SU-DHL-6 (cell line): Measurements from ENCODE around the gene ETNK2.

Experiments
- H2AFZ ChIP-seq: fragments of 200-600 bp; sonication (generic); 2 replicates; pipeline ENCODE4 v1.6.1; 2014; ENCODE audit warnings: low read depth, mild to moderate bottlenecking, moderate library complexity, mixed read lengths, antibody characterized with exemption, low read length; ENCODE audit not compliant: severe bottlenecking
- H3F3A ChIP-seq: fragments of 200-600 bp; shearing (Covaris generic); 2 replicates; pipeline ENCODE4 v1.6.0; 2016; ENCODE audit warnings: antibody characterized with exemption, mild to moderate bottlenecking; ENCODE audit not compliant: insufficient read depth
- H3K27ac ChIP-seq: fragments of 200-600 bp; sonication (generic); 2 replicates; pipeline ENCODE4 v1.5.1; 2016; ENCODE audit warnings: low read depth, mild to moderate bottlenecking, low read length, moderate library complexity, mixed read lengths
- H3K27me3 ChIP-seq: fragments of 200-600 bp; sonication (generic), shearing (Covaris generic); 2 replicates; pipeline ENCODE4 v1.6.0; 2014; ENCODE audit warnings: mild to moderate bottlenecking, low read length
- H3K36me3 ChIP-seq: fragments of 200-600 bp; sonication (generic); 2 replicates; pipeline ENCODE4 v1.6.1; 2014; ENCODE audit warnings: mild to moderate bottlenecking, low read length, mixed read lengths
- H3K4me2 ChIP-seq: fragments of 300-600, 200-600 bp; shearing (Covaris generic), sonication (generic); 2 replicates; pipeline ENCODE4 v1.6.0; 2014; ENCODE audit warnings: low read length, low read depth, mild to moderate bottlenecking; ENCODE audit not compliant: poor library complexity, severe bottlenecking
- H3K4me3 ChIP-seq: fragments of 200-600 bp; sonication (generic); 2 replicates; pipeline ENCODE4 v1.5.1; 2014; ENCODE audit warnings: antibody characterized with exemption, low read length, mild to moderate bottlenecking, mixed read lengths; ENCODE audit not compliant: insufficient read depth, poor library complexity, severe bottlenecking
- H3K79me2 ChIP-seq: fragments of 200-600 bp; sonication (generic); 2 replicates; pipeline ENCODE4 v1.6.1; 2014; ENCODE audit warnings: mild to moderate bottlenecking, low read length, moderate library complexity; ENCODE audit not compliant: insufficient read depth
- H3K9ac ChIP-seq: fragments of 200-600 bp; sonication (generic); 2 replicates; pipeline ENCODE4 v1.7.0; 2014; ENCODE audit warnings: mild to moderate bottlenecking, low read length
- H3K9me2 ChIP-seq: fragments of 200-600 bp; sonication (generic); replicated peaks from 2 replicates; pipeline ENCODE4 v1.6.1; 2014; ENCODE audit warnings: low read length; ENCODE audit not compliant: insufficient read depth
- H3K9me3 ChIP-seq: fragments of 200-600 bp; sonication (generic); 2 replicates; pipeline ENCODE4 v1.6.1; 2014; ENCODE audit warnings: low read length, mixed read lengths; ENCODE audit not compliant: insufficient read depth
- H4K20me1 ChIP-seq: fragments of 200-600 bp; sonication (generic); 2 replicates; pipeline ENCODE4 v1.6.1; 2014; ENCODE audit warnings: low read depth, mild to moderate bottlenecking, antibody characterized with exemption, low read length, moderate library complexity, mixed read lengths
- EZH2phosphoT487 ChIP-seq: fragments of 200-600 bp; sonication (generic), shearing (Covaris generic); conservative IDR thresholded peaks from 2 replicates; pipeline ENCODE4 v1.6.1; 2018; ENCODE audit warnings: mild to moderate bottlenecking, antibody characterized with exemption, low read length, moderate library complexity, mixed read lengths
- TF ChIP-seq, protein P1 (sequence below): fragments of 200-600 bp; sonication (generic); IDR thresholded peaks from one replicate; pipeline ENCODE4 v1.5.1; 2017; ENCODE audit warnings: antibody characterized with exemption, mild to moderate bottlenecking, low read length, moderate library complexity; ENCODE audit not compliant: insufficient read depth, poor library complexity, severe bottlenecking

ETNK2 gene

DNA sequence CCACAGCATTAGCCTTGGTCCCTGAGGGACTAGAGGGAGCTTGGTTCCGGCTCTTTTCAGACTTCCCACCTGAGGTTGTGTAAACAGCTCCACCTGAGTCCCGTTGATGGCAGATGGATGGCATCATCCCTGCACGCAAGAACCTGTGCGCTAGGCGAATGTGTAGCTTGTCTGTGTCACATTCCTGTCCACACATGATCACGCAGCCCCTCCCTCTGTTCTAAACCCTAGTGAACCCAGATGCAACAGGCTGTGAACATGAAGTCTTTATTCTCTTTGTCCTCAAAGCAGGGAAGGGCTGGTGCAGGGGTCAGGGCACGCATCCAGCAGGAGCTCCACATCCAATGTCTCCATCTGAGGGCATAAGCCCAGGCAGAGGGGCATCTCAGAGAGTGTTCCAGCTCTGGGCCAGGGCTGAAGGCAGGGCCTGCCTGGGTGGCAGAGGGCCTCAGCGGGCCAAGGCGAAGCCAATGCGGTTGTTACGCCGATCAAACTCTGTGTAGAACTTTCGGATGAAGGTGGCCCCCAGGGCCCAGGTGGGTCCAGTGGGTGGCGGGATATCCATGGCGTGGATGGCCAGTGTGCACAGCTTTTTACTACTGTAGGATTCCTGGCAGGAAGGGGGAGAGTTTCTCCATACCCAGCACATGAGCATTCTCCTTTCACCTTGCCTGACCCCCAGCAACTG is 2.9 kb upstream of the ETNK2 start:
- TF ChIP-seq, protein P1, sequence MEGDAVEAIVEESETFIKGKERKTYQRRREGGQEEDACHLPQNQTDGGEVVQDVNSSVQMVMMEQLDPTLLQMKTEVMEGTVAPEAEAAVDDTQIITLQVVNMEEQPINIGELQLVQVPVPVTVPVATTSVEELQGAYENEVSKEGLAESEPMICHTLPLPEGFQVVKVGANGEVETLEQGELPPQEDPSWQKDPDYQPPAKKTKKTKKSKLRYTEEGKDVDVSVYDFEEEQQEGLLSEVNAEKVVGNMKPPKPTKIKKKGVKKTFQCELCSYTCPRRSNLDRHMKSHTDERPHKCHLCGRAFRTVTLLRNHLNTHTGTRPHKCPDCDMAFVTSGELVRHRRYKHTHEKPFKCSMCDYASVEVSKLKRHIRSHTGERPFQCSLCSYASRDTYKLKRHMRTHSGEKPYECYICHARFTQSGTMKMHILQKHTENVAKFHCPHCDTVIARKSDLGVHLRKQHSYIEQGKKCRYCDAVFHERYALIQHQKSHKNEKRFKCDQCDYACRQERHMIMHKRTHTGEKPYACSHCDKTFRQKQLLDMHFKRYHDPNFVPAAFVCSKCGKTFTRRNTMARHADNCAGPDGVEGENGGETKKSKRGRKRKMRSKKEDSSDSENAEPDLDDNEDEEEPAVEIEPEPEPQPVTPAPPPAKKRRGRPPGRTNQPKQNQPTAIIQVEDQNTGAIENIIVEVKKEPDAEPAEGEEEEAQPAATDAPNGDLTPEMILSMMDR, result no peak
- no peak for TF ChIP-seq EZH2phosphoT487
- Histone ChIP-seq H3K9me3 (no peaks in the 10 kb centered on the region), H3K27me3 (no peaks in the 10 kb centered on the region), H3F3A (no peaks in the 10 kb centered on the region), H3K27ac (no peak overlapping the region), H3K9ac (no peak overlapping the region), H2AFZ (no peak overlapping the region), H3K36me3 (no peaks in the 10 kb centered on the region), H3K4me3 (no peak overlapping the region), H3K79me2 (no peaks in the 10 kb centered on the region), H4K20me1 (no peaks in the 10 kb centered on the region), H3K9me2 (no peaks in the 10 kb centered on the region), H3K4me2 (no peak overlapping the region)

DNA sequence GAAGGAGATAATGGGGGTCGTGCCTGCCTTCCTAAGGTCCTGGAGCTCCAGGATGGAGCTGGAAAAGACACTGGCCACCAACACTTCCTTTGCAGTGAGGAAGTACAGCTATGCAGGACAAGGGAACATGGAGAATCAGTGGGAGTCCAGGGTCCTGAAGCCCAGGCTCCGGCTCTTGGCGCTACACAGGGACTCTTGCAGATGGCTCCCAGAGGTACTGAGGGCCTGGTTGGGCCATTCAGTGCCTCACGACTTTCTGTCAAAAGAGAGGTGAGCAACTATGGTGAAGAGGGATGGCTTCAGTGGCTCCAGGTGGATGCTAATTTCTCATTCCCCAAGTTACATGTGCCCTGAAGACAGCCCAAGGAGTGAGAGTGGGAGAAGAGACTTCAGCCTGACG is 1.8 kb upstream of the ETNK2 start:
- Histone ChIP-seq H4K20me1 (no peaks in the 10 kb centered on the region), H3F3A (no peaks in the 10 kb centered on the region), H3K9me2 (no peaks in the 10 kb centered on the region), H2AFZ (no peak overlapping the region), H3K4me3 (no peak overlapping the region), H3K79me2 (no peaks in the 10 kb centered on the region), H3K36me3 (no peaks in the 10 kb centered on the region), H3K9ac (no peak overlapping the region), H3K4me2 (no peak overlapping the region), H3K9me3 (no peaks in the 10 kb centered on the region), H3K27me3 (no peaks in the 10 kb centered on the region), H3K27ac (no peak overlapping the region)
- TF ChIP-seq, protein P1, result no peak
- TF ChIP-seq EZH2phosphoT487, result no peak

- TF ChIP-seq, protein P1, result no peak
- no peak for TF ChIP-seq EZH2phosphoT487
- Histone ChIP-seq H3K36me3 (no peaks in the 10 kb centered on the region), H4K20me1 (no peaks in the 10 kb centered on the region), H3K9ac (no peak overlapping the region), H3K79me2 (no peaks in the 10 kb centered on the region), H3K27me3 (no peaks in the 10 kb centered on the region), H3K4me2 (no peak overlapping the region), H3K27ac (no peak overlapping the region), H3K4me3 (no peak overlapping the region), H2AFZ (no peak overlapping the region), H3F3A (no peaks in the 10 kb centered on the region), H3K9me3 (no peaks in the 10 kb centered on the region), H3K9me2 (no peaks in the 10 kb centered on the region)
These were observed 633 bp upstream of the ETNK2 start for GRCh38 chr1:204152310-204153044.
